ENCODE results near the gene MEGF9. TPM values are rescaled to one million over a fixed set of nuclear protein-coding genes. Genes with fewer than 3 reads are reported as not detected.

The MEGF9 gene
- total RNA-seq, 1 experiment from 2014 or later: 8.3 TPM

GRCh38 chr9:120733190-120733589 lies 18.9 kb upstream of the MEGF9 start:
- ChIA-PET POLR2A (no interaction called here), CTCF (no interaction called here), RAD21 (ENCODE audit: low non-redundant PET in 1 of 2, low total read pairs in 2 of 2, uncharacterized antibody in 2 of 2, unreplicated experiment in 2 of 2) (no interaction called here)
- H3K27ac ChIP-seq (ENCODE audit: low read depth, low read length): no peak overlapping the region
- no peak overlapping the region for H3K4me3 ChIP-seq (replicated peaks in 1 of 2; ENCODE audit: low read depth in 1 of 2, low read length in 2 of 2)
- no peaks in the 10 kb centered on the region for H3K27me3 ChIP-seq (ENCODE audit: insufficient read depth, low read length)
- no TSS peak for BruUV-seq (replicated peaks)
- ATAC-seq (no peak), DNase-seq (ENCODE audit: low read depth, low spot score) (no peak)
- no peaks in the 10 kb centered on the region for H3K36me3 ChIP-seq (ENCODE audit: control insufficient read depth in 1 of 2, insufficient read depth in 2 of 2, low read length in 2 of 2)
- 0 out of 4 replicates have a peak, but pooled peaks cover 2 to 4% of the 10 kb centered on the region in 2 experiments for H3K4me1 ChIP-seq (ENCODE audit: control insufficient read depth in 1 of 2, insufficient read depth in 2 of 2, low read length in 2 of 2)
- 0 out of 2 replicates have a peak, but pooled peaks cover 7% of the 10 kb centered on the region for H3K9me2 ChIP-seq (ENCODE audit: insufficient read depth)
- H3K4me2 ChIP-seq (ENCODE audit: low read length): no peak overlapping the region
- H2AFZ ChIP-seq (ENCODE audit: low read depth, low read length, poor library complexity, severe bottlenecking): no peak overlapping the region
- H4K20me1 ChIP-seq (ENCODE audit: insufficient read depth): no peaks in the 10 kb centered on the region
- TF ChIP-seq YY1 (IDR thresholded peaks at IDR 0.05; ENCODE audit: extremely low read depth, insufficient replicate concordance, low read depth, low read length) (no peak), CEBPB (IDR thresholded peaks at IDR 0.05; ENCODE audit: low read depth) (no peak), ZFX (IDR thresholded peaks at IDR 0.05) (no peak), EZH2phosphoT487 (IDR thresholded peaks at IDR 0.05; ENCODE audit: borderline replicate concordance) (no peak), ATF3 (IDR thresholded peaks at IDR 0.05) (no peak), ZNF274 (IDR thresholded peaks at IDR 0.05; ENCODE audit: low read depth, low read length) (no peak), FOSL1 (IDR thresholded peaks at IDR 0.05; ENCODE audit: low read depth) (no peak), SP1 (IDR thresholded peaks at IDR 0.05; ENCODE audit: low read depth) (no peak), SIN3A (IDR thresholded peaks at IDR 0.05; ENCODE audit: low read depth) (no peak), ELF1 (IDR thresholded peaks at IDR 0.05; ENCODE audit: borderline replicate concordance, low read depth) (no peak), CTCF (IDR thresholded peaks at IDR 0.05 in 2 of 3, conservative IDR thresholded peaks at IDR 0.05 in 1 of 3; ENCODE audit: borderline replicate concordance in 1 of 3, insufficient read depth in 1 of 3, low read depth in 2 of 3, low read length in 2 of 3) (no peak), JUND (IDR thresholded peaks at IDR 0.05) (no peak), POLR2AphosphoS5 (IDR thresholded peaks at IDR 0.05; ENCODE audit: low read depth, low read length) (no peak), TCF7L2 (IDR thresholded peaks at IDR 0.05; ENCODE audit: borderline replicate concordance, extremely low read depth, insufficient read depth, insufficient read length) (no peak)
- H3K79me2 ChIP-seq (ENCODE audit: insufficient read depth, low read length): no peaks in the 10 kb centered on the region
- no peak overlapping the region for H3K9ac ChIP-seq (ENCODE audit: low read length)
- no peaks in the 10 kb centered on the region for H3K9me3 ChIP-seq (ENCODE audit: control insufficient read depth in 1 of 2, insufficient read depth in 1 of 2, low read depth in 1 of 2, low read length in 2 of 2)
- intact Hi-C loops (cut with micrococcal nuclease): no loop called here
